A549 treated with Hydrocortisone at 1 μM for 4 hours (cell line): ENCODE data around the gene FMO3. TPM values are rescaled to one million over a fixed set of nuclear protein-coding genes. Genes with fewer than 3 reads are reported as not detected.

ENCODE experiments used
- total RNA-seq: library from RNA; stranded (reverse); fragments of 200-300 nt; extraction: Qiagen RNA extraction; gene quantifications from 5 replicates; pipeline ENCODE4 v1.2.3, GENCODE V29; 2022

Gene FMO3
- not detected in 5 replicates for total RNA-seq

DNA sequence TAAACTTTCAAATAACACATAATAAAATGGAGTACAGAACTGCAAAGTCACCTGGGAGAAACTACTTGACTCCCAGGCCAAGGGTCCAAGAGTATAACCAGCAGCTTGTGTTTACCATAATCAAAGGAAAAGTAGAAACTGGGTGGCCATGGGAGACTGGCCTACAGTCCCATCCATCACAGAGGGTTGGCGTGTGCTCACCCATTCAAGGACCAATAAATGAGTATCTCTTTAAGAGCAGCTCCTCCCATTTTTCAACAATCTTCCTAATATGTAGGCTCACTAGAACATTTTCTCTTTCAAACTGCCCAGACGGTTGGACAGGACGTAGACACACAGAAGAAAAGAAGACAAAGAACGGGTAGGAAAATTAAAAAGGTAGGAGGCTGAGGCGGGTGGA lies at the start of gene FMO3:
TSS of gene FMO3 (plus strand) at position 302 of the 400 bp plus-strand sequence. CDS start 1,754 bp downstream, outside the sequence.

Other genes starting within 250 kb of the FMO3 start
- gene MROH9, start 155.4 kb upstream of the FMO3 start, total RNA-seq: not detected in 5 replicates
- gene FMO2, start 94.4 kb downstream of the FMO3 start, total RNA-seq: not detected in 5 replicates
- gene FMO1, start 157.6 kb downstream of the FMO3 start, total RNA-seq: not detected in 5 replicates
- gene FMO4, start 223.3 kb downstream of the FMO3 start, total RNA-seq: 0.27 to 0.67 TPM (median 0.43 TPM) in 5 replicates